Forelimb muscle (tissue), 1 donor: ENCODE measurements around the gene DNASE1L1. TPM values are rescaled to one million over a fixed set of nuclear protein-coding genes. Genes with fewer than 3 reads are reported as not detected.
A peak's percentile ranks its signal among the peaks of the same experiment; 100 is the strongest.

Source experiments
- DNase-seq: peaks from one replicate; pipeline ENCODE4 v3.0.0-alpha.2; 2013; ENCODE audit warnings: low read depth
- polyA plus RNA-seq: library from polyadenylated mRNA; unstranded; fragments of 120-200 nt; gene quantifications from one replicate; pipeline ENCODE4 v1.2.1, GENCODE V29; 2013; ENCODE audit not compliant: insufficient read length

Gene DNASE1L1
- polyA plus RNA-seq, 1 donor = 48.6 TPM

DNA sequence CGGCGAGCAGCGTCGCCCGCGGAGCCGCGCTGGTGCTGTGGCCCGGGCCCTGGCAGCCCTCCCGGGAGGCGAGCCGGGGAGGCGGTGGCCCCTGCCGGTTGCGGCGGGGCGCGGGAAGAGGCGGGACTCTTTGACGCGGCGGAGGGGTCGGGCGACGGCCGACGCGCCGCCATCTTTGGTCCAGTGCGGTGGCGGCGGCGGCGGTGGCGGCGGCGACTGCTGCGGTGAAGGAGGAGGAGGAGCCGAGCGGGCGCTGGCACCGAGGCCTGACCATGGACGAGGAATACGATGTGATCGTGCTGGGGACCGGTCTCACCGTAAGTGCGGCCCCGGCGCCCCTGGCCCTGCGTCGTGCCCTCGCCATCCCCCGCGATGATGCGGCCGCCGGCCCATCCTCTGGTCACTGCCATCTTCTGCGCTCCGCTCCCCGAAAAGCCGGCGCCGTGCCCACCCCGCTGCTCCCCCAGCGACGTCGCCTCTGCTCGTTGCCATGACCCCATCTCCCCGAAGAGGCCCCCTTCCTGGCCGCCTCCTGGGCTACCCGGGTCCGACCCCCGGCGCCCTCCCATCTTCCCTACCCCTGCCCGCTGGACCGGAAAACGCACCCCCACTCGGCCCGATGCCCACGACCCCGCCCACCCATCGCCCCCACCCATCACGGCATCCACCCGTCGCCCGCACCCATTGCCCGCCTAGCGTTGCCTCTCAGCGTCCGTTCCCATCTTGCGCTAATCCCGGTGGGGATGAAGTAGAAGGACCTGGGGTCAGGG, 28.1 kb upstream of the DNASE1L1 start, which contains the start of gene GDI1:
GDI1 (plus strand) TSS at position 172 of the 770 bp plus-strand sequence; CDS start at position 273, 101 bp downstream.
- DNase-seq = no peak

DNA sequence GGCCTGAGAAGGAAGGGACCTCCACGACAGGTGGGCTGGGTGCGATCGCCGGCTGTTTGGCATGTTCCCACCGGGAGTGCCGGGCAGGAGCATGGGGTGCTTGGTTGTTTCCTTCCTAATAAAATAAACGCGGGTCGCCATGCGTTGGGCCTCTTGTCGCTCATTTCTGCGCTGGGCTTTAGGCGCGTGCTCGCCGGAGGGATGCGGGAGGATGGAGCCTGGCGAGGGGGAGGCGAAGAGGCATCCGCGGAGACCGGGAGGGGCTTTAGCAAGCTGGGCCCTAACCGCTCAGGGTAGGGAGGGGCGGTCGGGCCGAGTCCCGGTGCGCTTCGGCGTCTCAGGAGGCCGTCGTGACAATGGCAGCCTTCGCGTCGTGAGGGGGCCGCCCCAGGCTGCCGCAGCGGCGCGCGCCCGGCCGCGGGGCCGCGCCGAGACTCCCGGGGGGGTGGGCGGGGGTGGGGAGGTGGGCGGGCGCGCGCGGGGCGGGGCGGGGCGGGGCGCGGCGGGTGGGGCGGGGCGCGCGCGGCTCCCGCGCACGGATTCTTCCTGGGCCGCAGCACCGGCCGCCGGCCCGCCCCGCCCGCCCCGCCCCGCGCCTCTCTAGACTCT, 27.4 kb upstream of the DNASE1L1 start:
- no peak for DNase-seq

DNA sequence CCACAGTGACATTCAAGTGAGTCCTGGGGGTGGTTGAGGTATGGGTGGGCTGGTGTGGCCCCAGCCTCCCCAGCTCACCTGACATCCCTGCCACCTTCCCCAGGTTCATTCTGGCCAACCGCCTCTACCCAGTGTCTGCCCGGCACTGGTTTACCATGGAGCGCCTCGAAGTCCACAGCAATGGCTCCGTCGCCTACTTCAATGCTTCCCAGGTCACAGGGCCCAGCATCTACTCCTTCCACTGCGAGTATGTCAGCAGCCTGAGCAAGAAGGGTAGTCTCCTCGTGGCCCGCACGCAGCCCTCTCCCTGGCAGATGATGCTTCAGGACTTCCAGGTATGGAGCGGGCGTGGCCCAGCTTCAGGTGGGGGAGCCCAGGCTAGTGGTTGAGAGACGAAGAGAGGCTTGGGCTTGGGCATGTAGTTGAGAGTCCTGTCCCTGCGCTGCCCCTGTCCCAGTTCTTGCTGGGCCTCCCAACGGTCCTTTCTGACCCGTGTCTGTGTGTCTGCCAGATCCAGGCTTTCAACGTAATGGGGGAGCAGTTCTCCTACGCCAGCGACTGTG, 26.2 kb upstream of the DNASE1L1 start:
- DNase-seq = no peak

DNA sequence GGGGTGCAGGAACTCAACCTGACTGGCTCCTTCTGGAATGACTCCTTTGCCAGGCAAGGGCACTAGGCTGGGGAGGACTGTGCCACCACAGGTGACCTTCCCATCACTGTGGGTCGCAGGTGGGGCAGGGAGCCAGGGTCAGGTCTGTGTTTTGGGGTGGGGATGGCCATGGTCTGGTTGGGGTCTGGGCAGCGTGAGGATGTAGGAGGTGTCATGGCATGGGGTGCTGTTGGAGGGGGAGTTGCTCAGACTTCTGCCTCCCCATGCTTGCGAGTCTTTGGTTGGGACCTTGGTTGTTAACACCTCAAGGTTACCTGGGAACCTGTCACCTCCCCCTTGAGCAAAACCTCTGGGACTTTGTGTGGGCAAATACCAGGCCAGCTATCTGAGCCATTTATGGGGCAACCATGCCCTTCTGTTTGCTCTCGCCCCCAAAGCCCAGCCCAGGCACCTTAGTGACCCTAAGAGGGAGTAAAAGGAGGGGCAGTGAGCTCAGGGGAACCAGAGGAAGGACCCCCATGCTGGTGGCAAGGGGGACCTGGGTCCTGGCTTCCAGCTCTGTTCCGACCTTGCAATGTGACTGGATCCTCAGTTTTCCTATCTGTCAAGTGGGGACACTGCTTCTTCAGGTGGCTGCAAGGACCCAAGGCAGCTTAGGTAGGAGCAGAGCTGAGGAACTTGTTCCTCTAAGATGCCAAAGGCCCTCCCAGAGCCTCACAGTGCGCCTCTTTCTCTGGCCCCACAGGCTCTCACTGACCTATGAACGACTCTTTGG, 25.5 kb upstream of the DNASE1L1 start:
- DNase-seq = no peak

DNA sequence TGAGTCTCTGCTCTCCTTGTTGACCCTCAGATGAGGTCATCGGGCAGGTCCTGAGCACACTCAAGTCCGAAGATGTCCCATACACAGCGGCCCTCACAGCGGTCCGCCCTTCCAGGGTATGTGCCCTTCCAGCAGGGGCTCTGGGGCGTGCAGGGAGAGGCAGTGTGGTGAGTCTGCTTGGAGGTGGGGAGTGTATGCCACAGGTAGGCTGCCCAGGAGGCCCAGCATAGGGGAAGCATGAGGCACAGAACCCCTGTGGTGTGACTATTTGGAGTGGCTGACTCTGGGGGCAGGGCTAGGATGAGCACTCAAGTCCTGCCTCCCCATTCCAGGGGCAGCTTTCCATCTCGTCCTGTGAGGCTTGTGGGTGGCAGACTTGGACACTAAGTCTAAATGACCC, 24.6 kb upstream of the DNASE1L1 start:
- no peak for DNase-seq

DNA sequence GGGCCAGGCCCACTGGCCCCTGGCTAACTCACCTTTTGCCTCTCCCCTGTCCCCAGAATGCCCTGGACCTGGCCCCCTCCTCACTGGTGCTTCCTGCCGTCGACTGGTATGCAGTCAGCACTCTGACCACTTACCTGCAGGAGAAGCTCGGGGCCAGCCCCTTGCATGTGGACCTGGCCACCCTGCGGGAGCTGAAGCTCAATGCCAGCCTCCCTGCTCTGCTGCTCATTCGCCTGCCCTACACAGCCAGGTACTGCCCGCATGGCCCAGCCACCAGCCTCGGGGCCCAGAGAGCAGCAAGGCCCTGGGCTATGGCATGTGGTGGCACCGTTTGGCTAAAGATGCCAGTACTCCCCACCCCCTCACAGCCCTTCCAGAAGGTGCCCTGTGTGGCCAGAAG, 23.2 kb upstream of the DNASE1L1 start:
- no peak for DNase-seq

DNA sequence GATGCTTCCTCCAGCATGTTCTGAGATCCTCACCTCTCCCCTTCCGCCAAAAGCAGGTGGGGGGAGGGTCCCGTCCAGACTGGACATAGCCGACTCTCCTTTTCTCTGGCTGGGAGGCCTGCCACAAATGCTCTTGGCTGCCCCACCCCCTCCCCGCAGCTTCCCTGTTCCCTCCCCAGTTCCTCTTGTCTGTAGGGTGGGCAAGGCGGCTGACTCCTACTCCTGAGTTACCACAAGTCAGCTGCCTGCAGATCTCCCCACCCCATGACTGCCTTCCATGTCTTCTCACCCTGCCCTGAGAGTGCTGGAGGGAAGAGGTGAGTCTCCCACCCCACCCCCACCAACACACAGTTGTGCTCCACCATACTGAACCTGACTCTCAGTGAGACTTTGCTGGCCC, 22.3 kb upstream of the DNASE1L1 start:
- DNase-seq = no peak

DNA sequence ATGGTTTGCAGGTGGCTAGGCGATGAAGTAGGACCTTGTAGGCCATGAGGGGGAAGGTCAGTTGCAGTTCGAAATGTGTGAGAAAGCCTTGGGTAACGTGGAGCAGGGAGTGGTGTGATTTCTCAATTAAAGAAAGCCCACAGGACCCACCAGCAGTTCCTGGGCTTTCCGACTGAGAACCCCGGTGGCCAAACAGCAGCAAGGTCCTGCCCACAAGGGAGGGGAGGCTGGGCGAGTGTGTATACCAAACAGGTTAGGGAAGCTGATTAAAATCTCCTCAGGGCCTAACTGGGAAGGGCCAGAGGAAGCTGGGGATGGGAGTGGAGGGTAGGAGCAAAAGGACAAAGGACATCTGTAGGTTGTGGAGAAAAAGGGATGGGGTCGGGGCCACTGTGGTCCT, 21.9 kb upstream of the DNASE1L1 start:
- DNase-seq = no peak

DNA sequence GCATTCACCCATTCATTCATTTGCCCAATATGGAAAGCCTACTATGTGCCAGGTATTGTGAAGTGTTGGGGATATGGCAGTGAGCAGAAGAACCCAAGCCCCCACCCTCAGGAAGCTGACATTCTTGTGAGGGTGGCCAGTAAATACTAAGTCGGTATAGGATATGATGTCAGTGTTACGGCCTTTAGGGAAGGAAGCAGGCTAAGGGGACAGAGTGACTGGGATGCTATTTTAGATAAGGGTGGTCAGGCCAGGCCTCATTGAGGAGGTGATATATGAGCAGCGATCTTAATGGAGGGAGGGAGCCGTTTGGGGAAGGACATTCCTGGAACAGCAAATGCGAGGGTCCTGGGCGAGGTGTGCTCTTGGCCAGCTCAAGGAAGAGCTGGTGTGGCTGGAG, 21.4 kb upstream of the DNASE1L1 start:
- DNase-seq = no peak

DNA sequence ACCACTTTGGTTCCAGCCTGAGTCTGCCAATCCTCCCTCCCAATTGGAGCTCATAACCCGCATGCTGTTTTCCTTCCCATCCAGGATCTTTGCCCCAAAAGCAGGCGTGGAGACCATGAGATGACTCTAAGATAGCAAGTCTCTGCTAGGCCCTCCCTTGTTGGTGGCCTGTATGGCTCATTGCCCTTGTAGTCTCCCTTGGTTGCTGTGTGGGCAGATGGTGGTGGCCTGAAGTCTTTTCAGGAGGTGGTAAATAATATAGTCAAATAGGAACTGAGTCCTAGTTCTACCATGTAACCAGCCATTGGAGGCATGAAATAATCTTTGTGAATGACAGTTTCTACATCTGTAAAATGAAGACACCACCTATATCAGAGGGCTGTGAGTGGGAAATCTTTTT, 20.7 kb upstream of the DNASE1L1 start:
- no peak for DNase-seq

DNA sequence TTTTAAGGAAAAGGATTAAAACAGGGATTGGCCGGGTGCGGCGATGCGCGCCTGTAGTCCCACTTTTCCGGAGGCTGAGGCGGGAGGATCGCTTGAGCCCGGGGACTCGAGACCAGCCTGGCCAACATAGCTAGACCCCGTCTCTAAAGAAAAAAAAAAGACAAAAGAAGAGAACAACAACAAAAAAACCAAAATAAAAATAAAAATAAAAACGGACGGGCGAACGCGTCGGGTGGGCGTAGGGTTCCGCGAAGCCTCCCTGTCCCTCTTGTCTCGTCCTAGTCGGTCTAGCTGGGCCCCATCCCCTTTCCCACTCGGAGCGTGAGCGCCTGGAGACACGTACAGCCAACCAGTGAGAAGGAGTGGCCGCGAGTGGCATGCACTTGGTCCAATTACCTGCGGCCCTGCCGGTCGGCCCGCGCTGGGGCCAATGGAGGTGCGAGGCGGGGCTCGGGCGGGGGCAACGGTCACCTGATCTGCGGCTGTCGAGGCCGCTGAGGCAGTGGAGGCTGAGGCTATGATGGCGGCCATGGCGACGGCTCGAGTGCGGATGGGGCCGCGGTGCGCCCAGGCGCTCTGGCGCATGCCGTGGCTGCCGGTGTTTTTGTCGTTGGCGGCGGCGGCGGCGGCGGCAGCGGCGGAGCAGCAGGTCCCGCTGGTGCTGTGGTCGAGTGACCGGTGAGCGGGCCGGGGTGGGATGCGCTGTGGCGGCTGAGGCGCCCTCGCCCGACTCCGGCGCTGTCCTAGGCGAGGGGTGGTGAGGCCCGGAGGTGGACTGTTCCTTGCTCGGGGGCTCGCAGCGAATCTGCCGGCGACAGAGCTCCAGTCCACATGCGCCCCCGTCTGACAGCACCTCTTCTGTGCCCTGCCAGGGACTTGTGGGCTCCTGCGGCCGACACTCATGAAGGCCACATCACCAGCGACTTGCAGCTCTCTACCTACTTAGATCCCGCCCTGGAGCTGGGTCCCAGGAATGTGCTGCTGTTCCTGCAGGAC, 19.4 kb upstream of the DNASE1L1 start, which contains the start of gene ATP6AP1:
ATP6AP1 (plus strand) TSS at position 502 of the 996 bp plus-strand sequence; CDS start at position 518, 16 bp downstream.
- peak; percentile 72 for DNase-seq

DNA sequence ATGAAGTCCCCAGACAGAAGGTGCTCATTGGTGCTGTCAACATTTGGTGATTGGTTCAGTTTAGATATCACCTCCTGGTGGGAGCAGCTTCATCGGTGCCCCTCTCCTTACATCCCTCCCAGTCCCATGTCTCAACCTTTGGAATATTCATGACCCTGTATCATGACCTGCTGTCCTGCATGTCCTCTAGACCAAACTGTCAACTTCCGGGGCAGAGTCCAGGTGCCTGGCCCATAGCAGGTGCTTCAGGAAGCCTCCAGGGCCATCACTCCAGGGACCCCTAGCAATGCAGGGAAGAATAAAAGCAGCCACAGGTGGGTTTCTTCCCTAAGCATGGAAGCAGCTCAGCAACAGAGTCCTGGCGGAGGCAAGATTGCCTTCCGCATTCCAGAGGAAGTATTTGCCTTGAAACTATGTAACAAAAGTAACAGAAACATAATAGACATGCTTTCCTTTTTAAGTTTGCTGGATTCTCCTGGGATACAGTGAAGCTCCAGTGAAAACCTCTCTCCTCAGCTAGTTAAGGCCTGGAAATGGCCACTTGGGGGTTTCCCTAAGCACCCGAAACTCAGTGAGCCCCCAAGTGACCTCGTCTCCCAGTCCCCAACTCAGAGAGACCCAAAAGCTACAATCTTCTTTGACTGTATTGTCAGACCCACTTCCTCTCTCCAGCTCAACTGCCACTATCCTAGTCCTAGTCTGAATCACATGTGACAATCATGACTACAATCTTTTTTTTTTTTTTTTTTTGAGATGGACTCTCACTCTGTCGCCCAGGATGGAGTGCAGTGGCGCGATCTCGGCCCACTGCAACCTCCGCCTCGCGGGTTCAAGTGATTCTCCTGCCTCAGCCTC, 18.1 kb upstream of the DNASE1L1 start:
- no peak for DNase-seq

DNA sequence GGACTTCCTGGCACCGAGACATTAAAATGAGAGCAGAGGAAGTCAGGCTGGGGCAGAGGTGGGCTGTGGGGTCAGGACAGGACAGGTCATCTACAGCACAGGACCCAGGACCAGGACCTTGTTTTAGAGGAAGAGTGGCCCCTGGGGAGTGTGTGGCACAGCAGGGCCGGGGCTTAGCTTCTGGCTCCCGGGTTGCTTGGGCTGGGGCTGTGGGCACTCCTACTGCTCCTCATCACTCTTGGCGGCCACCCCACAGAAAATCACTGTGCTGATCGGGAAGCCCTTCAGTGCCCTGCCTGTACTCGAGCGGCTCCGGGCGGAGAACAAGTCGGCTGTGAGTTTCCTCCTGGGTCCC, 11.3 kb upstream of the DNASE1L1 start:
- no peak for DNase-seq

DNA sequence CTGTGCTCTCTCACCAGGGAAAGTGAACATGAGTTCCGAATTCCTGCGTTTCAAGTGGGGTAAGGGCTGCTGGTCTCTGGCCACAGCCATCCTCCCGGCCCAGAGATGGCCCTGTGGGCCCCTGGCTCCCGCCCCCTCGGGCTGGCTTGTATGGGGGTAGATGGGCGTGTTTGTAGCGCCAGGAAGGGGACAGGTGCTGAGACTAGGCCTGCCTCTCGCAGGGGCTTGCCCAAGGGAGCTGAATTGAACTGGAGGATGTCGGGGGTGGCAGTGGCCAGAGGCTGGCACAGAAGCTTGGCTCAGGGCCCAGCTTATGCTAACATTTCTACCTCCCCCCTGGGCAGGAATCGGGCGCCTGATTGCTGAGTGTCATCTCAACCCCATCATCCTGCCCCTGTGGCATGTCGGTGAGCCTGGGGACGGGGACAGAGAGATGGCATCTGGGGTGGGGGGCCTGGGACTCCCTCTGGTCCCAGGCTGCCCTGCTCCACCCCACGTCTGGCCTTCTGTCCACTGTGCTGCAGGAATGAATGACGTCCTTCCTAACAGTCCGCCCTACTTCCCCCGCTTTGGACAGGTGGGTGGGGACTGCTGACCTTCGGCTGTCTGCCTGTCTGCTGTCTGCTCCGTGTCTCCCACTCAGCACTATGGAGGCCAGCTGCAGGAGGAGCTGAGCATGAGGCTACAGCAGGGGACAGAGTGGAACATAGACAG, 10.8 kb upstream of the DNASE1L1 start:
- no peak for DNase-seq

DNA sequence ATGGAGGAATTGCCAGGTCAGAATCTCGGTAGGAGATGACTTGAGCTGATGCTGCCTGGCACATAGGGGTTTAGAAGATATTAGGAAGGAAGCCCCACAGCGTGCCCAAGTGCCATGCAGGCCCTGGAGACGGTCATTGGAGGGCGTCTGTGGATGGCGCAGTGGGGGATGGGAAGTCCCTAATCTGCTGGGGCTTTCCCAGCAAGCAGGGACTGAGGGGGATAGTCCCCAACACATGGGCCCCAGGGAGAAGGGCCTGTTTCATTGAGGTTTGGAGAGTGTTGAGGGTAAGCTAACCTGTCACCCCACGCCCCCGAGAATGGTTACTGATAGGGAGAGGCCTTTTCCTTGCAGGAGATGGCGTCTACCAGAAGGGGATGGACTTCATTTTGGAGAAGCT, 10.1 kb upstream of the DNASE1L1 start:
- no peak for DNase-seq

DNA sequence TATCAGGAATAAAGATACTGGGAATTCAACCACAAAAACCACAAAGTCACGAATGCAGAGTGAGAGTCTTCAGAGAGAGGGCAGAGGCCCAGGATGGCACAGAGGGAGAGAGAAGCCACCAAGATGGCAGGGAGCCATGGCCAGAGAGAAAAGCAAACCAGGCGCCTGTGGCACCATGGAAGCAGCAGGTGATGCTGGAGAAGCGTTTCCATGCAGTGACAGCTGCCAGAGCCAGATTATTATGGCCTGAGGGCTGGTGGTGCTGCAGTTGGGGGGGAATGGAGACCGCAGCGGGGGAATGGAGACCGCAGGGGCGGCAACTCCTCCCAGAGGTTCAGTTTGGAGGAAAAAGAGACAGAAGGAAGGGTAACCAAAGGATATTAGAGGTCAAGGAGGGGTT, 8.1 kb upstream of the DNASE1L1 start:
- DNase-seq = no peak

DNA sequence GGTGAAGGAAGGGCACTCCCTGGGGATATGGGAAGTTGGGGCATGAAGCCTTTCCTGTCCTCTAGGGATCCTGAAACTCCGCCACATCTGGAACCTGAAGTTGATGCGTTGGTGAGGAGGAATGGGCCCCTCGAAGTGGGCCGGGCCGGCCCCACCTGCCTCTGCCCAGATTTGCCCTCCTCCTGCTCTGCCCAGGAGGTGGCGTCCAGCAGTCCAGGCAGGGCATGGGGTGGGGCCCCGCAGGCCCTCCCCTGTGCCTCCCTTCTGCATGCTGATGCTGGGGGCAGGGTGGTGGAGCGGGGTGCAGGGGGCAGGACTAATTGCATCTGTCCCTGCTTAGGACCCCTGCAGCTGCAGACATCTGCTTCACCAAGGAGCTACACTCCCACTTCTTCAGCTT, 4.1 kb upstream of the DNASE1L1 start:
- no peak for DNase-seq

DNA sequence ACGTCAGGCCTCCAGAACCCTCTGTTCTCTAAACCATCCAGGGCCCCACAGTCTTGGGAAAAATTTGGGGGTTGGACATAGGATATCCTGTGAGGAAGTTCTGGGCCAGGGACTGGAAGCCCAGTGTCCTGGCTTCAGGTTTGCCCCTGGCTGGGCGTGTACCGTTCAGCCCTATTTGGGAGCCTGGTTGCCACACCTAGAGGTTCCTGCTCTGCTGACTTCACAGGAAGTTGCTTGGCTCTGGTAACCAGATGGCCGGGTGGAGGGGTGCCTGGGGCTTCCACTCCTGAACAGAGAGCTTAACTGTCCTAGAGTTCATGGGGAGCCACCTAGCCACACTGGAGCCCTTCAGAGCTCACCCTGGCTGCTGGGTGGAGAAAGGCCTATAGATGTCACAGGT, 3.4 kb upstream of the DNASE1L1 start:
- no peak for DNase-seq

DNA sequence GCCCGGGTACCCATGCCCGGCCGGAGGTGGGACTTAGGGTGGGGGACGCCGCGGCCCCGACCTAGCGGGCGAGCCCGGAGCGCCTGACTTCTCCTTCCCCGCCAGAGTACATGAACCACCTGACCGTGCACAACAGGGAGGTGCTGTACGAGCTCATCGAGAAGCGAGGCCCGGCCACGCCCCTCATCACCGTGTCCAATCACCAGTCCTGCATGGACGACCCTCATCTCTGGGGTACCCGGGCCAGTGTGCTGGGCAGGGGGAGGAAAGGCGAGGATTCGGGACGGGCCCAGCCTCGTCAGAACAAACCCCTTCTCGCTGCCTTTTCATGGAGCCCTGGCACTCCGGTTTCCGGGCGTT, 2.9 kb upstream of the DNASE1L1 start:
- DNase-seq = no peak
